ENCODE results near the gene DNAI2. TPM values are rescaled to one million over a fixed set of nuclear protein-coding genes. Genes with fewer than 3 reads are reported as not detected.
A peak's percentile ranks its signal among the peaks of the same experiment; 100 is the strongest.

Gene DNAI2
- polyA plus RNA-seq, 1 of the 3 experiments (the other 2 are of a cell fraction), result not detected

- TF ChIP-seq JUND (IDR thresholded peaks at IDR 0.05) (no peak), RXRA (IDR thresholded peaks at IDR 0.05; ENCODE audit: borderline replicate concordance, low read depth) (no peak), GATA2 (CRISPR knock-in tag; IDR thresholded peaks at IDR 0.05) (no peak), GABPA (IDR thresholded peaks at IDR 0.05; ENCODE audit: low read depth) (no peak)
Measured at GRCh38 chr17:74337834-74338500, 63.9 kb downstream of the DNAI2 start (continued).

GRCh38 chr17:74339537-74340195 lies 65.6 kb downstream of the DNAI2 start:
- H3K9me2 ChIP-seq, result no peaks in the 10 kb centered on the region
- no peaks in the 10 kb centered on the region for H4K20me1 ChIP-seq (ENCODE audit: insufficient read depth)
- no peak overlapping the region for H3K4me2 ChIP-seq
- H3F3A ChIP-seq (replicated peaks; ENCODE audit: insufficient read depth), result no peaks in the 10 kb centered on the region
- ChIA-PET CTCF (interaction anchor here (0.6 to 4.4 kb wide), 3 partner anchors 28 to 249 kb away, joined by 3 to 19 read pairs (median 4); partner anchors contain the start of gene GPR142), POLR2A (no interaction called here)
- no peaks in the 10 kb centered on the region for H3K9me3 ChIP-seq
- no peaks in the 10 kb centered on the region for H3K4me1 ChIP-seq (ENCODE audit: control insufficient read depth in 1 of 2, insufficient read depth in 2 of 2, low read depth in 1 of 2, low read length in 1 of 2)
- no peak overlapping the region for H3K27ac ChIP-seq (ENCODE audit: low read depth in 2 of 2, low read length in 1 of 2)
- TF ChIP-seq NRF1 (IDR thresholded peaks at IDR 0.05; ENCODE audit: low read depth, low read length) (no peak), TCF12 (IDR thresholded peaks at IDR 0.05) (no peak), GABPA (IDR thresholded peaks at IDR 0.05; ENCODE audit: low read depth) (no peak), YY1 (IDR thresholded peaks at IDR 0.05; ENCODE audit: low read depth) (no peak), POLR2AphosphoS5 (IDR thresholded peaks at IDR 0.05; ENCODE audit: low read depth, low read length) (no peak), MEF2A (IDR thresholded peaks at IDR 0.05; ENCODE audit: borderline replicate concordance, low read depth) (no peak), NFIC (IDR thresholded peaks at IDR 0.05; ENCODE audit: borderline replicate concordance) (no peak), CHD2 (IDR thresholded peaks at IDR 0.05; ENCODE audit: low read length, partially characterized antibody) (no peak)
- H3K9ac ChIP-seq, result no peak overlapping the region
- no peak overlapping the region for H3K4me3 ChIP-seq (ENCODE audit: low read depth in 2 of 2, low read length in 1 of 2)
- no peaks in the 10 kb centered on the region for H3K36me3 ChIP-seq (replicated peaks in 1 of 2; ENCODE audit: control insufficient read depth in 1 of 2, insufficient read depth in 2 of 2, low read length in 1 of 2)
- DNase-seq, result no peak
- WGBS (ENCODE audit: low lambda C conversion rate), result 52% methylated on average over 18 of the region's 19 CpGs
- no peak overlapping the region for H2AFZ ChIP-seq (ENCODE audit: low read depth)
- no peaks in the 10 kb centered on the region for H3K79me2 ChIP-seq (ENCODE audit: insufficient read depth)
- no peaks in the 10 kb centered on the region for H3K27me3 ChIP-seq (ENCODE audit: insufficient read depth)

- Histone ChIP-seq H3F3A (replicated peaks; ENCODE audit: insufficient read depth) (no peaks in the 10 kb centered on the region), H3K4me2 (no peak overlapping the region), H3K79me2 (ENCODE audit: insufficient read depth) (no peaks in the 10 kb centered on the region), H3K9ac (no peak overlapping the region), H3K27ac (ENCODE audit: low read depth in 2 of 2, low read length in 1 of 2) (no peak overlapping the region), H3K36me3 (replicated peaks in 1 of 2; ENCODE audit: control insufficient read depth in 1 of 2, insufficient read depth in 2 of 2, low read length in 1 of 2) (no peaks in the 10 kb centered on the region), H3K4me1 (ENCODE audit: control insufficient read depth in 1 of 2, insufficient read depth in 2 of 2, low read depth in 1 of 2, low read length in 1 of 2) (no peaks in the 10 kb centered on the region), H4K20me1 (ENCODE audit: insufficient read depth) (no peaks in the 10 kb centered on the region), H3K9me3 (no peaks in the 10 kb centered on the region), H2AFZ (ENCODE audit: low read depth) (no peak overlapping the region), H3K4me3 (ENCODE audit: low read depth in 2 of 2, low read length in 1 of 2) (no peak overlapping the region), H3K27me3 (ENCODE audit: insufficient read depth) (no peaks in the 10 kb centered on the region), H3K9me2 (no peaks in the 10 kb centered on the region)
- TF ChIP-seq GABPA (IDR thresholded peaks at IDR 0.05; ENCODE audit: low read depth) (no peak), CHD2 (IDR thresholded peaks at IDR 0.05; ENCODE audit: low read length, partially characterized antibody) (no peak), FOSL2 (IDR thresholded peaks at IDR 0.05; ENCODE audit: borderline replicate concordance, low read depth) (no peak), FOXJ3 (CRISPR knock-in tag; IDR thresholded peaks at IDR 0.05) (no peak), EP300 (IDR thresholded peaks at IDR 0.05; ENCODE audit: borderline replicate concordance in 1 of 2, low read depth in 1 of 2, low read length in 1 of 2) (no peak), SIN3A (IDR thresholded peaks at IDR 0.05; ENCODE audit: borderline replicate concordance, low read depth, low read length) (no peak), RXRA (IDR thresholded peaks at IDR 0.05; ENCODE audit: borderline replicate concordance, low read depth) (no peak)
- TF ChIP-seq, protein P1, sequence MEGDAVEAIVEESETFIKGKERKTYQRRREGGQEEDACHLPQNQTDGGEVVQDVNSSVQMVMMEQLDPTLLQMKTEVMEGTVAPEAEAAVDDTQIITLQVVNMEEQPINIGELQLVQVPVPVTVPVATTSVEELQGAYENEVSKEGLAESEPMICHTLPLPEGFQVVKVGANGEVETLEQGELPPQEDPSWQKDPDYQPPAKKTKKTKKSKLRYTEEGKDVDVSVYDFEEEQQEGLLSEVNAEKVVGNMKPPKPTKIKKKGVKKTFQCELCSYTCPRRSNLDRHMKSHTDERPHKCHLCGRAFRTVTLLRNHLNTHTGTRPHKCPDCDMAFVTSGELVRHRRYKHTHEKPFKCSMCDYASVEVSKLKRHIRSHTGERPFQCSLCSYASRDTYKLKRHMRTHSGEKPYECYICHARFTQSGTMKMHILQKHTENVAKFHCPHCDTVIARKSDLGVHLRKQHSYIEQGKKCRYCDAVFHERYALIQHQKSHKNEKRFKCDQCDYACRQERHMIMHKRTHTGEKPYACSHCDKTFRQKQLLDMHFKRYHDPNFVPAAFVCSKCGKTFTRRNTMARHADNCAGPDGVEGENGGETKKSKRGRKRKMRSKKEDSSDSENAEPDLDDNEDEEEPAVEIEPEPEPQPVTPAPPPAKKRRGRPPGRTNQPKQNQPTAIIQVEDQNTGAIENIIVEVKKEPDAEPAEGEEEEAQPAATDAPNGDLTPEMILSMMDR (IDR thresholded peaks at IDR 0.05), result no peak
- TF ChIP-seq, protein P2, sequence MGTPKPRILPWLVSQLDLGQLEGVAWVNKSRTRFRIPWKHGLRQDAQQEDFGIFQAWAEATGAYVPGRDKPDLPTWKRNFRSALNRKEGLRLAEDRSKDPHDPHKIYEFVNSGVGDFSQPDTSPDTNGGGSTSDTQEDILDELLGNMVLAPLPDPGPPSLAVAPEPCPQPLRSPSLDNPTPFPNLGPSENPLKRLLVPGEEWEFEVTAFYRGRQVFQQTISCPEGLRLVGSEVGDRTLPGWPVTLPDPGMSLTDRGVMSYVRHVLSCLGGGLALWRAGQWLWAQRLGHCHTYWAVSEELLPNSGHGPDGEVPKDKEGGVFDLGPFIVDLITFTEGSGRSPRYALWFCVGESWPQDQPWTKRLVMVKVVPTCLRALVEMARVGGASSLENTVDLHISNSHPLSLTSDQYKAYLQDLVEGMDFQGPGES (IDR thresholded peaks at IDR 0.05; ENCODE audit: low read depth, low read length), result no peak
- 56% methylated on average over 13 of the region's 13 CpGs for WGBS (ENCODE audit: low lambda C conversion rate)
- DNase-seq, result peak; percentile 41
- ChIA-PET POLR2A (no interaction called here), CTCF (interaction anchor here (1.4 kb wide), 1 partner anchor 28 kb away, joined by 4 read pairs; no protein-coding TSS in a partner anchor)
Measured at GRCh38 chr17:74340470-74341023, 66.5 kb downstream of the DNAI2 start.

Data from SK-N-SH (cell line).